GM12865 (cell line): ENCODE measurements around the gene OR6J1.
A peak's percentile ranks its signal among the peaks of the same experiment; 100 is the strongest.

Source experiments
- DNase-seq: peaks from one replicate; pipeline ENCODE4 v3.0.0; 2010; ENCODE audit warnings: low read depth
- H3K4me3 ChIP-seq: 2 replicates; pipeline ENCODE4 v1.5.1; 2011; ENCODE audit warnings: mild to moderate bottlenecking, low read depth, low read length, control low read depth
- TF ChIP-seq, protein P1 (sequence below): IDR thresholded peaks from 2 replicates; pipeline ENCODE4 v1.5.1; 2011; ENCODE audit warnings: low read length, control low read depth, low read depth, inconsistent platforms; ENCODE audit not compliant: insufficient read depth; ENCODE audit errors: missing control alignments

Gene OR6J1

DNA sequence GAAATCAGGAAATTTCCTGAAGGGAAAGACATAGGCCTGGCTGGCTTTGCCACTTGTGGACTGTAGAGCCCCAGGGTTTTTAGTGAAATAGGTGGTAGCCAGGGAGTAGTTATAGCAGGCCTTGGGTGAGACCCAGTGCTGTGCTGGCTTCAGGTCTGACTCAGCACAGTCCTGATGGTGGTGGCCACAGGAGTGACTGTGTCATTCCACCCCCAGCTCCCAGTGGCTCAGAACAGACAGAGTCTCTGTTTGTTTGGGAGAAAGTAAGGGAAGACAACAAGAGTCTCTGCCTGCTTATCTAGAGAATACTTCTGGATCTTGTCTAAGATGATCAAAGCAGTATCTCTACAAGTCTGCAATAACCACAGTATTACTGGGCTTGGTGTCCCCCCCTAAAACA lies 27.5 kb upstream of the OR6J1 start:
- H3K4me3 ChIP-seq = no peak overlapping the region
- peak; percentile 19 for DNase-seq
- TF ChIP-seq, protein P1, sequence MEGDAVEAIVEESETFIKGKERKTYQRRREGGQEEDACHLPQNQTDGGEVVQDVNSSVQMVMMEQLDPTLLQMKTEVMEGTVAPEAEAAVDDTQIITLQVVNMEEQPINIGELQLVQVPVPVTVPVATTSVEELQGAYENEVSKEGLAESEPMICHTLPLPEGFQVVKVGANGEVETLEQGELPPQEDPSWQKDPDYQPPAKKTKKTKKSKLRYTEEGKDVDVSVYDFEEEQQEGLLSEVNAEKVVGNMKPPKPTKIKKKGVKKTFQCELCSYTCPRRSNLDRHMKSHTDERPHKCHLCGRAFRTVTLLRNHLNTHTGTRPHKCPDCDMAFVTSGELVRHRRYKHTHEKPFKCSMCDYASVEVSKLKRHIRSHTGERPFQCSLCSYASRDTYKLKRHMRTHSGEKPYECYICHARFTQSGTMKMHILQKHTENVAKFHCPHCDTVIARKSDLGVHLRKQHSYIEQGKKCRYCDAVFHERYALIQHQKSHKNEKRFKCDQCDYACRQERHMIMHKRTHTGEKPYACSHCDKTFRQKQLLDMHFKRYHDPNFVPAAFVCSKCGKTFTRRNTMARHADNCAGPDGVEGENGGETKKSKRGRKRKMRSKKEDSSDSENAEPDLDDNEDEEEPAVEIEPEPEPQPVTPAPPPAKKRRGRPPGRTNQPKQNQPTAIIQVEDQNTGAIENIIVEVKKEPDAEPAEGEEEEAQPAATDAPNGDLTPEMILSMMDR = no peak

DNA sequence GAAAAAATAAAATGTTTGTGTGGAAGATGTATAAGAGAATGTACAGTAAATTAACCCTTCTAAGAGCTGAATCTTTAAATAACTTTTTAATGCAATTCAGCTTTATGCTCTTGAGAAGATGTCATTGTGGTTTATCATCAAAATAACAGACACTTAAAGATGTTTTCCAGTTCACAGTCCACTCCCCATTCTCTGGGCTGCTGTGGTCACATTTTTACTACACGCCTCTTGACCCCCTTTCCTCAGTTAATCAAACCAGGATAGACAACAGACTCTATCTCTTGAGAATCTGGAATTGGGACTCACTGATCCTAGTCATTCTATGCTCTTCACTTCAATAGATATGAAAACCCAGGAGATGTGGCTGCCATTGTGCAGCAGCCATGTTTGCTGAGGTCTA lies 24.7 kb upstream of the OR6J1 start:
- DNase-seq = no peak
- TF ChIP-seq, protein P1 = no peak
- H3K4me3 ChIP-seq = no peak overlapping the region

DNA sequence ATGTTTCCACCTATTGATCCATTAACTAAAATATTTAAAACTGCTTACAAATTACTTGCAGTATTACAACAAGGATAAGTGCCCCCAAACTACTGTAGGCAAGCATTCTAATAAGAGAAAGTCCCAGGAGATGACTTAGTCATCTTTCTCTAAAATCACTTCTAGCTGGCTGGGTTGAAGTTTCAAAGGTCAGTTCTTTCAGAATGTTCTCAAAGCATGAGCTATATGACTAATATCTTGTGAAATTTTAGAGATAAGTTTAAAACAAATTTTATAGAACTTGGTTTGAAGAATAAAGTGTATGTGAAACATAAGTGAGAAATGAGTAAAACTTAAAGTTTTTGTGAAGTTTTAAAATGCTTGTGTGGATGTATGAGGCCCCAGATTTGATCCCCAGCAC lies 24.3 kb upstream of the OR6J1 start:
- H3K4me3 ChIP-seq = no peak overlapping the region
- DNase-seq = peak; percentile 31
- TF ChIP-seq, protein P1 = no peak

DNA sequence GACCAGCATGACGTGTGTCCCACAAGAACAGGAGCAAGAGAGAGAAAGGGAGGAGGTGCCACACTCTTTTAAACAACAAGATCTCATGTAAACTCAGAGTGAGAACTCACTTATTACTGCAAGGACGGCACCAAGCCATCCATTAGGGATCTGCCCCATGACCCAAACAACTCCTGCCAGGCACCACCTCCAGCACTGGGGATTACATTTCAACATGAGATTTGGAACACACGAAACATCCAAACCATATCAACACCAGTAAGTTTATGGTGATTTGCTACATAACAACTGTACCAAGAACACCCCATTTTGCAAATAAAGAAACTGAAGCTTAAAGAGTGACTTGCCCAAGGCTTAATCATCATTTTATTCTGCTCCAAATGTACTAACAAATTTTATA lies 23.7 kb upstream of the OR6J1 start:
- no peak overlapping the region for H3K4me3 ChIP-seq

DNA sequence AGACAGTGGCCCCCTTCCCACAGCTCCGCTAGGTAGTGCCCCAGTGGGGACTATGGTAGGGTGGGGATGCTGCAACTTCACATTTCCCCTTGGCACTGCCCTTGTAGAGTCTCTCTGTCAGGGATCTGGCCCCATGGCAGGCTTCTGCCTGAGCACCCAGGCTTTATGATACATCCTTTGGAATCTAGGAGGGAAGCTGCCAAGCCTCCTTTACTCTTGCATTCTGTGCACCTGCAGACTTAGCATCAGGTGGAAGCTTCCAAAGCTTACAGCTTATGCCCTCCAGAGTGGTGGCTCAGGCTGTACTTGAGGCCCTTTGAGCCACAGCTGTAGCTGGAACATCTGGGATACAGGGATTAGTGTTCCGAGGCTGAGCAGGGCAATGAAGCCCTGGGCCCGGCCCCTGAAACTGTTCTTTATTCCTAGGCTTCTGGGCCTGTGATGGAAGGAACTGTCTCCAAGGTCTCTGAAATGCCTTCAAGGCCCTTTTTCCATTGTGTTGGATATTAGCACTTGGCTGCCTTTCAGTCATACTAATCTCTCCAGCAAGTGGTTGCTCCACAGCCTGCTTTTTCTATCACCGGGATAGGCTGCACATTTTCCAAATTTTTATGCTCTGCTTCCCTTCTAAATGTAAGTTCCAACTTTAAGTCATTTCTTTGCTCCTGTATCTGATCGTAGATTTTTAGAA lies 22.2 kb upstream of the OR6J1 start:
- H3K4me3 ChIP-seq = no peak overlapping the region
- DNase-seq = no peak
- TF ChIP-seq, protein P1 = no peak

More for the DNA sequence above, 23.7 kb upstream of the OR6J1 start:
- no peak for DNase-seq
- TF ChIP-seq, protein P1 = no peak

DNA sequence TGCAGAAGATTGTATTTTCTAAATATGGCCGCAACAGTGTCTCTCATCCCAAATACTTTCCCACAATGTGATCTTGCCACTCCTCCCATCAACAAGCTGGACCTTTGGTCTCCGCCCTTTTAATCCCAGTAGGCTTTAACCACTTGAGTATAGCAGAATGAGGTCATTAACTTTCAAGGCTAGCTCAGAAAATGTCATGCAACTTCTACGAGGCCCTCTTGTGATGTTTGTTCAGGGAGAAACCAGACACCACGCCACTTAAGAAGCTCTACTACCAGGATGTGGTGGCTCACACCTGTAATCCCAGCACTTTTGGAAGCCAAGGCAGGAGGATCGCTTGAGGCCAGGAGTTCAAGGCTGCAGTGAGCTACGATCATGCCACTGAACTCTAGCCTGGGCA lies 20.1 kb upstream of the OR6J1 start:
- DNase-seq = no peak
- H3K4me3 ChIP-seq = no peak overlapping the region
- TF ChIP-seq, protein P1 = no peak

DNA sequence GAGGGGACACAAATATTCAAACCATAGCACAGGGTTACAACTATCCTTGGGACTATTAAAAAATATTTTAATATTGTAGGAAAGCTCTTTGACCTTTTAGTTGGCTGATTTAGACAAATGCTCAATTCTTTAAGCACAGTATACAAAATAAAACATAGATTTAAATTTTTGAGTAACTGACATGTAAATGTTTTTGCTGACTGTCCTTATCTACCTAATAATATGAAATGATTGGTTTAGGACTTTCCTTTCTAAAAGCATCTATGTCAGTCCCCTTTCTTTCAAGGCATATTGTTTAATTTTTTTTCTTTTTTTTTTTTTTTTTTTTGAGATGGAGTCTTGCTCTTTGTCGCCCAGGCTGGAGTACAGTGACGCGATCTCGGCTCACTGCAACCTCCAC lies 16.5 kb upstream of the OR6J1 start:
- TF ChIP-seq, protein P1 = no peak
- DNase-seq = no peak
- H3K4me3 ChIP-seq = no peak overlapping the region
